Ishikawa (cell line): ENCODE results near the gene CORO1C.

ENCODE experiments used
- CREB1 ChIP-seq: IDR thresholded peaks from 2 replicates; pipeline ENCODE4 v1.6.1; 2012; ENCODE audit warnings: low read depth
- EGR1 ChIP-seq: IDR thresholded peaks from 2 replicates; pipeline ENCODE4 v1.6.1; 2012
- EP300 ChIP-seq: IDR thresholded peaks from 2 replicates; pipeline ENCODE4 v1.6.1; 2012; ENCODE audit warnings: borderline replicate concordance
- NFIC ChIP-seq: IDR thresholded peaks from 2 replicates; pipeline ENCODE4 v1.6.1; 2012
- RAD21 ChIP-seq: IDR thresholded peaks from 2 replicates; pipeline ENCODE4 v1.6.1; 2012; ENCODE audit warnings: low read depth
- TAF1 ChIP-seq: IDR thresholded peaks from 2 replicates; pipeline ENCODE4 v1.6.1; 2012; ENCODE audit warnings: low read depth, mild to moderate bottlenecking
- TCF12 ChIP-seq: IDR thresholded peaks from 2 replicates; pipeline ENCODE4 v1.6.1; 2012; ENCODE audit warnings: low read depth
- TEAD4 ChIP-seq: IDR thresholded peaks from 2 replicates; pipeline ENCODE4 v1.6.1; 2012
- USF1 ChIP-seq: IDR thresholded peaks from 2 replicates; pipeline ENCODE4 v1.6.1; 2012
- YY1 ChIP-seq: IDR thresholded peaks from 2 replicates; pipeline ENCODE4 v1.6.1; 2012; ENCODE audit warnings: low read depth
- TF ChIP-seq, protein P1 (sequence below): IDR thresholded peaks from 2 replicates; pipeline ENCODE4 v1.6.1; 2012
- TF ChIP-seq, protein P2 (sequence below): IDR thresholded peaks from 2 replicates; pipeline ENCODE4 v1.6.1; 2012; ENCODE audit warnings: low read depth, mild to moderate bottlenecking

- TF ChIP-seq CREB1 (no peak), NFIC (no peak), EGR1 (no peak), EP300 (no peak), TAF1 (no peak), USF1 (no peak), TCF12 (no peak), TEAD4 (no peak), YY1 (no peak), RAD21 (no peak)
- TF ChIP-seq, protein P1, sequence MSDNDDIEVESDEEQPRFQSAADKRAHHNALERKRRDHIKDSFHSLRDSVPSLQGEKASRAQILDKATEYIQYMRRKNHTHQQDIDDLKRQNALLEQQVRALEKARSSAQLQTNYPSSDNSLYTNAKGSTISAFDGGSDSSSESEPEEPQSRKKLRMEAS: no peak
- TF ChIP-seq, protein P2, sequence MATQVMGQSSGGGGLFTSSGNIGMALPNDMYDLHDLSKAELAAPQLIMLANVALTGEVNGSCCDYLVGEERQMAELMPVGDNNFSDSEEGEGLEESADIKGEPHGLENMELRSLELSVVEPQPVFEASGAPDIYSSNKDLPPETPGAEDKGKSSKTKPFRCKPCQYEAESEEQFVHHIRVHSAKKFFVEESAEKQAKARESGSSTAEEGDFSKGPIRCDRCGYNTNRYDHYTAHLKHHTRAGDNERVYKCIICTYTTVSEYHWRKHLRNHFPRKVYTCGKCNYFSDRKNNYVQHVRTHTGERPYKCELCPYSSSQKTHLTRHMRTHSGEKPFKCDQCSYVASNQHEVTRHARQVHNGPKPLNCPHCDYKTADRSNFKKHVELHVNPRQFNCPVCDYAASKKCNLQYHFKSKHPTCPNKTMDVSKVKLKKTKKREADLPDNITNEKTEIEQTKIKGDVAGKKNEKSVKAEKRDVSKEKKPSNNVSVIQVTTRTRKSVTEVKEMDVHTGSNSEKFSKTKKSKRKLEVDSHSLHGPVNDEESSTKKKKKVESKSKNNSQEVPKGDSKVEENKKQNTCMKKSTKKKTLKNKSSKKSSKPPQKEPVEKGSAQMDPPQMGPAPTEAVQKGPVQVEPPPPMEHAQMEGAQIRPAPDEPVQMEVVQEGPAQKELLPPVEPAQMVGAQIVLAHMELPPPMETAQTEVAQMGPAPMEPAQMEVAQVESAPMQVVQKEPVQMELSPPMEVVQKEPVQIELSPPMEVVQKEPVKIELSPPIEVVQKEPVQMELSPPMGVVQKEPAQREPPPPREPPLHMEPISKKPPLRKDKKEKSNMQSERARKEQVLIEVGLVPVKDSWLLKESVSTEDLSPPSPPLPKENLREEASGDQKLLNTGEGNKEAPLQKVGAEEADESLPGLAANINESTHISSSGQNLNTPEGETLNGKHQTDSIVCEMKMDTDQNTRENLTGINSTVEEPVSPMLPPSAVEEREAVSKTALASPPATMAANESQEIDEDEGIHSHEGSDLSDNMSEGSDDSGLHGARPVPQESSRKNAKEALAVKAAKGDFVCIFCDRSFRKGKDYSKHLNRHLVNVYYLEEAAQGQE: no peak
Observed at GRCh38 chr12:108603743-108604142, 127.6 kb downstream of the CORO1C start.
